Calu3 (cell line): ENCODE data around the gene NFKBIB. TPM values are rescaled to one million over a fixed set of nuclear protein-coding genes. Genes with fewer than 3 reads are reported as not detected.

Experiments used
- BruUV-seq: library from RNA; stranded (reverse); fragments of 400-500 nt; replicated peaks from 2 replicates; lab custom pipeline; 2021; lab: Mats Ljungman, UMichigan
- CTCF ChIA-PET: fragments of 300-600 bp; sonication (Branson Sonifier 250); formaldehyde crosslinking; loops from one replicate; lab custom pipeline; 2022; ENCODE audit warnings: antibody characterized with exemption; lab: Charles Lee
- DNase-seq: peaks from one replicate; pipeline ENCODE4 v3.0.0; 2022
- H3K27ac Mint-ChIP-seq: one replicate; pipeline ENCODE4 v1.8.0; 2022; ENCODE audit warnings: mixed read lengths; ENCODE audit not compliant: unreplicated experiment
- H3K27me3 Mint-ChIP-seq: one replicate; pipeline ENCODE4 v1.8.0; 2022; ENCODE audit warnings: mixed read lengths; ENCODE audit not compliant: unreplicated experiment
- H3K36me3 Mint-ChIP-seq: one replicate; pipeline ENCODE4 v1.8.0; 2022; ENCODE audit warnings: mild to moderate bottlenecking, moderate library complexity, mixed read lengths; ENCODE audit not compliant: insufficient read depth, unreplicated experiment
- H3K4me1 Mint-ChIP-seq: one replicate; pipeline ENCODE4 v1.8.0; 2022; ENCODE audit warnings: mild to moderate bottlenecking, low read depth, mixed read lengths; ENCODE audit not compliant: unreplicated experiment
- H3K4me3 Mint-ChIP-seq: one replicate; pipeline ENCODE4 v1.8.0; 2022; ENCODE audit warnings: mild to moderate bottlenecking, low read depth, moderate library complexity, mixed read lengths; ENCODE audit not compliant: unreplicated experiment
- H3K9me3 Mint-ChIP-seq: one replicate; pipeline ENCODE4 v1.8.0; 2022; ENCODE audit warnings: low read depth, mixed read lengths; ENCODE audit not compliant: unreplicated experiment
- CTCF ChIP-seq: fragments of 200-600 bp; IDR thresholded peaks from one replicate; pipeline ENCODE4 v1.8.0; 2022; ENCODE audit warnings: antibody characterized with exemption; ENCODE audit not compliant: unreplicated experiment
- intact Hi-C: fragments of 100-400 bp; cut with micrococcal nuclease; formaldehyde crosslinking; loops from one replicate; pipeline ENCODE4 v1.10.0; 2022; ENCODE audit not compliant: unreplicated experiment
- total RNA-seq: library from RNA; stranded (reverse); gene quantifications from 2 replicates; pipeline ENCODE4 v1.2.3, GENCODE V29; 2022

Gene NFKBIB
- total RNA-seq, 1 experiment from 2014 or later: 62.6 TPM

- H3K27ac Mint-ChIP-seq: no peak overlapping the region
- intact Hi-C loops: no loop called here
- H3K9me3 Mint-ChIP-seq: no peaks in the 10 kb centered on the region
- H3K36me3 Mint-ChIP-seq: peaks cover 11% of the 10 kb centered on the region
- peaks cover 35% of the 10 kb centered on the region for H3K4me1 Mint-ChIP-seq
- H3K27me3 Mint-ChIP-seq: no peaks in the 10 kb centered on the region
- BruUV-seq: no TSS peak
- DNase-seq: no peak
- no peak overlapping the region for H3K4me3 Mint-ChIP-seq
- CTCF ChIA-PET: no interaction called here
- TF ChIP-seq CTCF: no peak
Observed at GRCh38 chr19:38867171-38867780, 32.5 kb upstream of the NFKBIB start.

- intact Hi-C loops: no loop called here
- TF ChIP-seq CTCF: no peak
- no peaks in the 10 kb centered on the region for H3K9me3 Mint-ChIP-seq
Observed at GRCh38 chr19:38868551-38868950, 31.2 kb upstream of the NFKBIB start.

GRCh38 chr19:38869160-38869835 lies 30.5 kb upstream of the NFKBIB start:
- intact Hi-C loops: no loop called here
- BruUV-seq: no TSS peak
- Mint-ChIP-seq H3K9me3 (no peaks in the 10 kb centered on the region), H3K27me3 (no peaks in the 10 kb centered on the region), H3K27ac (no peak overlapping the region), H3K4me3 (no peak overlapping the region), H3K4me1 (peaks cover 19% of the 10 kb centered on the region), H3K36me3 (peaks cover 9% of the 10 kb centered on the region)
- CTCF ChIA-PET: interaction anchor here (0.7 kb wide), 1 partner anchor 34 kb away, joined by 4 read pairs; no protein-coding TSS in a partner anchor
- no peak for DNase-seq
- no peak for TF ChIP-seq CTCF

More at GRCh38 chr19:38868551-38868950, 31.2 kb upstream of the NFKBIB start:
- no TSS peak for BruUV-seq
- CTCF ChIA-PET: interaction anchor here (0.7 kb wide), 1 partner anchor 34 kb away, joined by 4 read pairs; no protein-coding TSS in a partner anchor
- no peak overlapping the region for H3K27ac Mint-ChIP-seq
- H3K4me3 Mint-ChIP-seq: no peak overlapping the region
- H3K36me3 Mint-ChIP-seq: peaks cover 11% of the 10 kb centered on the region
- no peaks in the 10 kb centered on the region for H3K27me3 Mint-ChIP-seq
- H3K4me1 Mint-ChIP-seq: peaks cover 22% of the 10 kb centered on the region
- no peak for DNase-seq

GRCh38 chr19:38869836-38870607 lies 29.7 kb upstream of the NFKBIB start:
- peaks cover 11% of the 10 kb centered on the region for H3K4me1 Mint-ChIP-seq

More at GRCh38 chr19:38869836-38870607, 29.7 kb upstream of the NFKBIB start:
- Mint-ChIP-seq H3K27me3 (no peaks in the 10 kb centered on the region), H3K9me3 (no peaks in the 10 kb centered on the region), H3K4me3 (no peak overlapping the region), H3K36me3 (peaks cover 2% of the 10 kb centered on the region), H3K27ac (no peak overlapping the region)
- CTCF ChIA-PET: no interaction called here
- DNase-seq: no peak
- intact Hi-C loops: no loop called here
- TF ChIP-seq CTCF: no peak
- BruUV-seq: no TSS peak
